K562 (cell line): Measurements from ENCODE around the gene EVL. TPM values are rescaled to one million over a fixed set of nuclear protein-coding genes. Genes with fewer than 3 reads are reported as not detected.
A peak's percentile ranks its signal among the peaks of the same experiment; 100 is the strongest.

Source experiments
- IFI16 ChIP-seq: fragments of 250-450 bp; sonication (Bioruptor Pico); IDR thresholded peaks from 2 replicates; pipeline ENCODE4 v2.1.2; 2022; ENCODE audit warnings: mild to moderate bottlenecking, inconsistent platforms
- SAFB ChIP-seq: fragments of 200-400 bp; formaldehyde crosslinking; IDR thresholded peaks from 2 replicates; pipeline ENCODE4 v1.6.1; 2017; ENCODE audit warnings: low read depth, low read length, borderline replicate concordance
- TAF7 ChIP-seq: fragments of 450-650 bp; IDR thresholded peaks from 2 replicates; pipeline ENCODE4 v1.6.1; 2016; ENCODE audit warnings: missing genetic modification characterization, missing compliant biosample characterization
- TEAD2 ChIP-seq: fragments of 450-650 bp; IDR thresholded peaks from 2 replicates; pipeline ENCODE4 v1.6.1; 2016; ENCODE audit warnings: missing genetic modification characterization, control low read depth, missing compliant biosample characterization
- TSC22D4 ChIP-seq: fragments of 450-650 bp; IDR thresholded peaks from 2 replicates; pipeline ENCODE4 v1.6.1; 2016; ENCODE audit warnings: missing genetic modification characterization, missing biosample characterization, control low read depth
- ZFP30 ChIP-seq: fragments of 250-450 bp; sonication (Bioruptor Pico); IDR thresholded peaks from 2 replicates; pipeline ENCODE4 v1.8.0; 2022; ENCODE audit warnings: moderate library complexity, mild to moderate bottlenecking, inconsistent platforms, borderline replicate concordance
- ZNF263 ChIP-seq: sonication (generic); formaldehyde crosslinking; IDR thresholded peaks from 2 replicates; pipeline ENCODE4 v1.8.0; 2022; ENCODE audit warnings: mild to moderate bottlenecking, missing genetic modification reagents, borderline replicate concordance
- ZNF407 ChIP-seq: fragments of 450-650 bp; IDR thresholded peaks from 2 replicates; pipeline ENCODE4 v1.6.1; 2016; ENCODE audit warnings: low read depth
- ZNF408 ChIP-seq: fragments of 250-450 bp; sonication (Bioruptor Pico); IDR thresholded peaks from 2 replicates; pipeline ENCODE4 v1.4.0; 2020; ENCODE audit warnings: low read depth, mild to moderate bottlenecking, moderate library complexity
- ZZZ3 ChIP-seq: fragments of 450-650 bp; IDR thresholded peaks from 2 replicates; pipeline ENCODE4 v1.6.1; 2016; ENCODE audit warnings: antibody characterized with exemption, mild to moderate bottlenecking, moderate library complexity
- polyA plus RNA-seq, 8 experiments: library from polyadenylated mRNA; depleted of rRNA in 4 of 8; stranded (reverse) in 5 of 8; unstranded in 3 of 8; fragments of >200 nt; fragmentation: Nextera tagmentation in 2 of 8; fragmentation: Illumina TruSeq in 1 of 8; extraction: Ambion mirVana in 2 of 8; extraction: Trizol in 1 of 8; gene quantifications; 2 replicates each; pipeline versions ENCODE4 v1.2.1 to v1.2.3, GENCODE V29; 2011 to 2014; ENCODE audit warnings: inconsistent platforms in 1 of 8, missing spikeins in 1 of 8
- total RNA-seq, 7 experiments: library from RNA; depleted of rRNA in 6 of 7; stranded (reverse); fragments of >200 nt in 6 of 7; fragmentation: Illumina TruSeq in 2 of 7; extraction: Trizol in 2 of 7; gene quantifications; 2 replicates each; pipeline versions ENCODE4 v1.2.1 to v1.2.3, GENCODE V29; 2011 to 2021; ENCODE audit warnings: low replicate concordance in 1 of 7

The EVL gene
- total and polyA plus RNA-seq, 9 of the 15 experiments (the other 6 are each of a cell fraction or from before 2014, with no cell fraction given): 2.9 to 43.4 (median 23.9) TPM

GRCh38 chr14:100067971-100068959, 3.0 kb downstream of the EVL start (continued):
- TF ChIP-seq ZNF407 (no peak), SAFB (no peak), TAF7 (tag) (no peak), IFI16 (CRISPR knock-in tag) (no peak), ZFP30 (CRISPR knock-in tag) (no peak), ZZZ3 (no peak), TSC22D4 (tag) (no peak), ZNF408 (no peak), ZNF263 (CRISPR knock-in tag) (no peak), TEAD2 (tag) (peak; percentile 5; the same call in 1 of the 2 replicates)
